Endodermal cell (in vitro differentiated cells): ENCODE measurements around the gene TTC28. TPM values are rescaled to one million over a fixed set of nuclear protein-coding genes. Genes with fewer than 3 reads are reported as not detected.

ENCODE experiments used
- DNase-seq: peaks from one replicate; pipeline ENCODE4 v3.0.0-alpha.2; 2017
- H3K27ac ChIP-seq: 2 replicates; pipeline ENCODE4 v1.5.1; 2013; ENCODE audit warnings: mild to moderate bottlenecking, low read depth, low read length, moderate library complexity
- H3K27me3 ChIP-seq: 2 replicates; pipeline ENCODE4 v1.6.1; 2013; ENCODE audit warnings: mild to moderate bottlenecking, low read length, moderate library complexity; ENCODE audit not compliant: insufficient read depth, control insufficient read depth, poor library complexity, severe bottlenecking
- H3K36me3 ChIP-seq: 2 replicates; pipeline ENCODE4 v1.7.0; 2013; ENCODE audit warnings: mild to moderate bottlenecking, low read length, moderate library complexity; ENCODE audit not compliant: control insufficient read depth, insufficient read depth
- H3K4me1 ChIP-seq: one replicate; pipeline ENCODE4 v1.7.0; 2013; ENCODE audit warnings: low read length; ENCODE audit not compliant: control insufficient read depth, insufficient read depth
- H3K4me3 ChIP-seq: 2 replicates; pipeline ENCODE4 v1.5.1; 2013; ENCODE audit warnings: mild to moderate bottlenecking, low read length, moderate library complexity
- H3K9ac ChIP-seq: 2 replicates; pipeline ENCODE4 v1.6.1; 2013; ENCODE audit warnings: mild to moderate bottlenecking, low read length, moderate library complexity; ENCODE audit not compliant: poor library complexity, severe bottlenecking; ENCODE audit errors: extremely low read depth
- H3K9me3 ChIP-seq: 2 replicates; pipeline ENCODE4 v1.6.1; 2013; ENCODE audit warnings: mild to moderate bottlenecking, low read length, moderate library complexity; ENCODE audit not compliant: control insufficient read depth
- H3K27ac Mint-ChIP-seq: 2 replicates; pipeline ENCODE4 v1.8.0; 2020; ENCODE audit warnings: mixed read lengths
- H3K27me3 Mint-ChIP-seq: 2 replicates; pipeline ENCODE4 v1.8.0; 2021; ENCODE audit warnings: mild to moderate bottlenecking, mixed read lengths; ENCODE audit not compliant: insufficient read depth
- H3K36me3 Mint-ChIP-seq: 2 replicates; pipeline ENCODE4 v1.8.0; 2020; ENCODE audit warnings: low read depth, mixed read lengths
- H3K4me1 Mint-ChIP-seq: 2 replicates; pipeline ENCODE4 v1.8.0; 2020; ENCODE audit warnings: mixed read lengths
- H3K4me3 Mint-ChIP-seq: 2 replicates; pipeline ENCODE4 v1.8.0; 2020; ENCODE audit warnings: mild to moderate bottlenecking, moderate library complexity, mixed read lengths
- H3K9me3 Mint-ChIP-seq: 2 replicates; pipeline ENCODE4 v1.8.0; 2020; ENCODE audit warnings: mild to moderate bottlenecking, mixed read lengths
- CTCF ChIP-seq: fragments of 200-600 bp; sonication (generic); conservative IDR thresholded peaks from 2 replicates; pipeline ENCODE4 v1.5.0; 2021; ENCODE audit warnings: antibody characterized with exemption, mild to moderate bottlenecking
- WGBS, 2 experiments: methylation state at CpG; one replicate each; pipeline versions ENCODE4 v1.1.5 to v1.1.7; 2013; ENCODE audit warnings: missing lambda C conversion rate in 2 of 2, mixed read lengths in 1 of 2; ENCODE audit not compliant: insufficient coverage in 1 of 2, insufficient read length in 1 of 2; 5-methylcytosine and 5-hydroxymethylcytosine counted together
- total RNA-seq, 2 donors: library from RNA; stranded (reverse); fragmentation: NEBNext Ultra II Directional in 1 of 2; extraction: Animal tissue kit (Norgen Biotek cat#: 25700) in 1 of 2; gene quantifications; 2 replicates in 1 of 2; 3 replicates in 1 of 2; pipeline ENCODE4 v1.2.1, GENCODE V29; 2021

TTC28 gene
- total RNA-seq, 2 donors from 2014 or later = 28.6 to 34.0 TPM

DNA sequence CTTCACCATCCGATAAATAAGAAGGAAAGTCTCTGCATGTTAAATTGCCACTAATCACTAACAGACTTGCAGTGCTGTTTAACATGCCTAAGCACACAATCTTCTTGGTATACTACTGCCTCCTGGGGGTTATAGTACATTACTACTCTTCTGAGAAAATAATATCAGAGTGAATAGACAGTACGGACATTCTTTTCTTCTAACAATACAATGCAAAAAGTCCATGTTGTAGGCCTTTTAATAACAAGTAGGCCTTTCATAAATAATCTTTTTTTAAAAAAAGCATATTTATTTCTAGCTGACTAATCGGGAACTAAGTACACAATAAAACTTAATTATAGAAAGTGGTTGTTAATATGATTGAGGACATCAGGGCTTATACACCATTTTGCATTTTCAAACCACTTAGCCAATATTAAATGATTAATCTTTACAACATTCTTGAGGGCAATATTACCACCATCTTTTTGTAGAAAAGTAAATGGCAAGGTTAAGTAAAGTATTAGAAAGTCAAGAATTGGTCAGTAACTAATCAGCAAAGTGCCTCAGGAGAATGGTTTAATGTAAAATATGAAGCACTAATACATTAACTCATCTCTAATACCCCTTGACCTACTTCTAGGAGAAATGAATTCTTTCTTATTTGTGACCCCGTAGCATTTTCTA is 84.7 kb downstream of the TTC28 start:
- H3K27me3 Mint-ChIP-seq = no peaks in the 10 kb centered on the region
- no peak overlapping the region for H3K4me3 ChIP-seq
- no peaks in the 10 kb centered on the region for H3K9me3 Mint-ChIP-seq
- no peaks in the 10 kb centered on the region for H3K9me3 ChIP-seq
- H3K4me1 Mint-ChIP-seq = no peaks in the 10 kb centered on the region
- no peak overlapping the region for H3K9ac ChIP-seq
- no peaks in the 10 kb centered on the region for H3K36me3 ChIP-seq
- H3K27ac ChIP-seq = no peak overlapping the region
- no peak overlapping the region for H3K4me3 Mint-ChIP-seq
- TF ChIP-seq CTCF = peak; percentile 91
- no peak for DNase-seq
- no peak overlapping the region for H3K27ac Mint-ChIP-seq
- no peaks in the 10 kb centered on the region for H3K36me3 Mint-ChIP-seq
- H3K27me3 ChIP-seq = no peaks in the 10 kb centered on the region
- H3K4me1 ChIP-seq = no peaks in the 10 kb centered on the region
- WGBS, 2 experiments = 74% methylated on average over 3 of the region's 4 CpGs; no CpG with 5 or more reads in 1 of the 2 experiments

DNA sequence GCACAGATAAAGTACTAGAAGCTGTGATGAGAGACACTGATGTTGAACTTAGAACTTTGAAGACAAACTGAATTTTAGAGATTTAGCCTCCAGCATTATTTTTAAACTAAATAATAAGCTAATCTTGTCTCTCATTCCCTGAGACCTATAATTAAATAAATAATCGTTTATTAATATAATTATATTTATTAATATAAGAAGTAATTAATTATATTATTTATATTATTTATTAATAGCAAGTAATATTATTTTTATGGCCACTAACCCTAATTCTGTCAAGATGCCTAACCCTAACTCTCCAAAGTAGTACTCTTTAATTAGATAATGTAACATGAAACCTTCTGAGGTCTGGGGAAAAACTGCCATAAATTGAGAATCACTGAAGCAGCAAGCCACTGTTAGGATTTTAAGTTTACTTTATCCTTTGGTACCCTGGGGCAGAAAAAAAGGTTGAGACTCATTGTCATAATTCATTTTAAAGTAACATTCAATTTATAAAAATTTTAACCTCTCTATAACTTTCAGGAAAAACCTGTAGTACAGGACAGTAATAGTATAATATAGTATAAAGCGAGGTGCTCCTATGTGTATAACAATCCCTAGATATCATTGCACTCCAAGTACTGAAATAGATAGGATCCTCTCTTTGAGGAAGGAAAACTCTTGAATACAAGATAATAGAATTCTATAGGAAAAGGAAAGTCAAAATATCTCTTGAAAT is 85.4 kb downstream of the TTC28 start:
- Mint-ChIP-seq H3K4me3 (no peak overlapping the region), H3K9me3 (no peaks in the 10 kb centered on the region), H3K27me3 (no peaks in the 10 kb centered on the region), H3K4me1 (peaks cover under 1% of the 10 kb centered on the region), H3K27ac (no peak overlapping the region), H3K36me3 (no peaks in the 10 kb centered on the region)
- WGBS, 2 experiments = no CpG with 5 or more reads among the region's 2 CpGs
- H3K4me3 ChIP-seq = no peak overlapping the region
- no peaks in the 10 kb centered on the region for H3K9me3 ChIP-seq
- no peak overlapping the region for H3K9ac ChIP-seq
- H3K27me3 ChIP-seq = no peaks in the 10 kb centered on the region
- TF ChIP-seq CTCF = no peak
- no peak overlapping the region for H3K27ac ChIP-seq
- no peak for DNase-seq
- no peaks in the 10 kb centered on the region for H3K36me3 ChIP-seq
- H3K4me1 ChIP-seq = no peaks in the 10 kb centered on the region

DNA sequence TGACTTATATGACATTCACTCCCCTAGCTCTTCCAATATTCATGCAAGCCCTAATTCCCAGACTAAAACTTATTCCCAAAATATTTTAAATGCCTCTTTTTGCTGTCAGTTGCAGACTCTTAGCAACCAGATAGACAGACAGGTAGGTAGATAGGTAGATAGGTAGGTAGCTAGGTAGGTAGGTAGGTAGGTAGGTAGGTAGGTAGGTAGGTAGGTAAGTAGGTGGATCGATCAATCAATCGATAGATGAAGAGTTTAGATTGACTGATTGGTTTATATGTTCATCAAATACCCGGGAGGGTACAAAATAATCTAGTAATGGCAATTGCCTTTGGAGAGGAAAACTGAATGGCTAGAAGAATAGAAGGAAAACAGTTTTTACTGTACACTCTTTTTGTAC is 86.3 kb downstream of the TTC28 start:
- no peak overlapping the region for H3K4me3 Mint-ChIP-seq
- no peak for DNase-seq
- no peaks in the 10 kb centered on the region for H3K36me3 ChIP-seq
- no peak overlapping the region for H3K4me3 ChIP-seq
- no peaks in the 10 kb centered on the region for H3K27me3 Mint-ChIP-seq
- no peaks in the 10 kb centered on the region for H3K36me3 Mint-ChIP-seq
- no peak overlapping the region for H3K27ac Mint-ChIP-seq
- H3K4me1 Mint-ChIP-seq = peaks cover 7% of the 10 kb centered on the region
- H3K4me1 ChIP-seq = peaks cover 3% of the 10 kb centered on the region
- TF ChIP-seq CTCF = no peak
- no peaks in the 10 kb centered on the region for H3K9me3 Mint-ChIP-seq
- H3K9me3 ChIP-seq = no peaks in the 10 kb centered on the region
- H3K27me3 ChIP-seq = no peaks in the 10 kb centered on the region
- H3K9ac ChIP-seq = no peak overlapping the region
- H3K27ac ChIP-seq = no peak overlapping the region
- WGBS, 2 experiments = 93 to 96% methylated on average over 3 of the region's 3 CpGs
